OCI-LY7 (cell line): ENCODE measurements around the gene ZNF407. TPM values are rescaled to one million over a fixed set of nuclear protein-coding genes. Genes with fewer than 3 reads are reported as not detected.

Experiments
- BruUV-seq: library from RNA; stranded (reverse); fragments of 400-500 nt; replicated peaks from 2 replicates; lab custom pipeline; 2021; lab: Mats Ljungman, UMichigan
- CTCF ChIA-PET: fragments of 300-600 bp; sonication (Branson Sonifier 250); formaldehyde crosslinking; loops from one replicate; lab custom pipeline; 2022; ENCODE audit warnings: antibody characterized with exemption; ENCODE audit not compliant: unreplicated experiment; lab: Charles Lee
- POLR2A ChIA-PET: fragments of 300-600 bp; sonication (Branson Sonifier 250); formaldehyde crosslinking; loops from one replicate; lab custom pipeline; 2022; ENCODE audit warnings: antibody characterized with exemption; lab: Charles Lee
- DNase-seq: peaks from one replicate; pipeline ENCODE4 v3.0.0-alpha.2; 2015; ENCODE audit warnings: low spot score
- H2AFZ ChIP-seq: fragments of 200-600 bp; sonication (generic), shearing (Covaris generic); 2 replicates; pipeline ENCODE4 v1.6.1; 2014; ENCODE audit warnings: mild to moderate bottlenecking, antibody characterized with exemption, low read length, moderate library complexity
- H3K27ac ChIP-seq: fragments of 200-600 bp; sonication (generic); 2 replicates; pipeline ENCODE4 v1.5.1; 2014; ENCODE audit warnings: mixed run types, low read depth, mild to moderate bottlenecking, moderate library complexity, low read length, inconsistent platforms; ENCODE audit not compliant: poor library complexity, severe bottlenecking
- H3K36me3 ChIP-seq: fragments of 200-600 bp; sonication (generic); 2 replicates; pipeline ENCODE4 v1.6.1; 2014; ENCODE audit warnings: mild to moderate bottlenecking, antibody characterized with exemption, low read length, moderate library complexity, mixed read lengths; ENCODE audit not compliant: insufficient read depth
- H3K4me1 ChIP-seq: fragments of 200-600 bp; sonication (generic); 2 replicates; pipeline ENCODE4 v1.5.1; 2014; ENCODE audit warnings: mild to moderate bottlenecking, low read length; ENCODE audit not compliant: insufficient read depth, poor library complexity, severe bottlenecking
- H3K4me2 ChIP-seq: fragments of 200-600 bp; sonication (generic); 2 replicates; pipeline ENCODE4 v1.6.1; 2014; ENCODE audit warnings: mild to moderate bottlenecking, low read length
- H3K4me3 ChIP-seq: fragments of 200-600 bp; sonication (generic); 2 replicates; pipeline ENCODE4 v1.5.1; 2014; ENCODE audit warnings: mild to moderate bottlenecking, low read depth, low read length; ENCODE audit not compliant: poor library complexity, severe bottlenecking
- H3K79me2 ChIP-seq: fragments of 200-600 bp; sonication (generic); 2 replicates; pipeline ENCODE4 v1.6.1; 2016; ENCODE audit warnings: low read depth, mild to moderate bottlenecking, low read length, moderate library complexity, mixed read lengths; ENCODE audit not compliant: insufficient read depth
- H3K9me2 ChIP-seq: fragments of 200-600 bp; sonication (generic); 2 replicates; pipeline ENCODE4 v1.6.1; 2016; ENCODE audit warnings: mild to moderate bottlenecking, low read length, mixed read lengths; ENCODE audit not compliant: insufficient read depth
- H3K9me3 ChIP-seq: fragments of 200-600 bp; sonication (generic); 2 replicates; pipeline ENCODE4 v1.6.1; 2014; ENCODE audit warnings: mild to moderate bottlenecking, mixed run types, low read length, mixed read lengths
- H4K20me1 ChIP-seq: fragments of 200-600 bp; sonication (generic); 2 replicates; pipeline ENCODE4 v1.6.1; 2014; ENCODE audit warnings: mild to moderate bottlenecking, antibody characterized with exemption, low read length, moderate library complexity, mixed read lengths; ENCODE audit not compliant: insufficient read depth
- CTCF ChIP-seq: fragments of 200-600 bp; sonication (generic); conservative IDR thresholded peaks from 2 replicates; pipeline ENCODE4 v1.5.1; 2014; ENCODE audit warnings: mild to moderate bottlenecking, antibody characterized with exemption, low read length, moderate library complexity, mixed read lengths
- EZH2phosphoT487 ChIP-seq: fragments of 200-600 bp; sonication (generic); IDR thresholded peaks from 2 replicates; pipeline ENCODE4 v1.6.1; 2018; ENCODE audit warnings: low read depth, borderline replicate concordance, mild to moderate bottlenecking, mixed run types, antibody characterized with exemption, low read length, moderate library complexity, mixed read lengths
- intact Hi-C: fragments of 100-400 bp; cut with micrococcal nuclease; formaldehyde crosslinking; loops from one replicate; pipeline ENCODE4 v1.10.0; 2022; ENCODE audit not compliant: unreplicated experiment
- total RNA-seq, 2 experiments: library from RNA; depleted of rRNA in 1 of 2; stranded (reverse); fragments of >200 nt in 1 of 2; shearing (Covaris generic) in 1 of 2; gene quantifications; 2 replicates each; pipeline ENCODE4 v1.2.3, GENCODE V29; 2014 to 2022

Gene ZNF407
- total RNA-seq, 2 experiments from 2014 or later = 8.9 to 11.9 TPM

DNA sequence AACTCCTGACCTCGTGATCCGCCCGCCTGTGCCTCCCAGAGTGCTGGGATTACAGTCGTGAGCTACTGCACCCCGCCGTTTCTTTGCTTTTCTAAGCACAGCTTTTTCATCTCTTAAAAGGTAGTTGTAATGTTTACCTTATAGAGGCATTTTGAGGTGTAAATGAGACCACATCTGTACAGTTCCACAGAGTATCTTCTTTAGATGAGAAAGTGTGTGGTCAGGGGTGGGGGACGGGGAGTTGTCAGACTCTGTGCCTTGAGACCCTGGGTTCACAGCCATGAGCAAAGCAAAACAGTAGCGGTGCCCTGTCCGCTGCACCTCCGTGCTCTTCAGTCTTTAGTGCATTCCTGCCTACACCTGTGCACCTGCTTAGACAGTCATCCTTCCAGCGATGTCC, 251.6 kb downstream of the ZNF407 start:
- Histone ChIP-seq H3K79me2 (no peaks in the 10 kb centered on the region), H4K20me1 (no peaks in the 10 kb centered on the region), H3K27ac (no peak overlapping the region), H3K4me1 (no peaks in the 10 kb centered on the region), H3K4me2 (no peak overlapping the region), H3K9me2 (no peaks in the 10 kb centered on the region), H2AFZ (no peak overlapping the region), H3K9me3 (no peaks in the 10 kb centered on the region), H3K36me3 (no peaks in the 10 kb centered on the region), H3K4me3 (no peak overlapping the region)
- no peak for DNase-seq
- TF ChIP-seq CTCF (no peak), EZH2phosphoT487 (no peak)
- ChIA-PET CTCF (no interaction called here), POLR2A (interaction anchor here (0.6 kb wide), 1 partner anchor 10 kb away, joined by 3 read pairs; no protein-coding TSS in a partner anchor)
- intact Hi-C loops = no loop called here
- BruUV-seq = no TSS peak

DNA sequence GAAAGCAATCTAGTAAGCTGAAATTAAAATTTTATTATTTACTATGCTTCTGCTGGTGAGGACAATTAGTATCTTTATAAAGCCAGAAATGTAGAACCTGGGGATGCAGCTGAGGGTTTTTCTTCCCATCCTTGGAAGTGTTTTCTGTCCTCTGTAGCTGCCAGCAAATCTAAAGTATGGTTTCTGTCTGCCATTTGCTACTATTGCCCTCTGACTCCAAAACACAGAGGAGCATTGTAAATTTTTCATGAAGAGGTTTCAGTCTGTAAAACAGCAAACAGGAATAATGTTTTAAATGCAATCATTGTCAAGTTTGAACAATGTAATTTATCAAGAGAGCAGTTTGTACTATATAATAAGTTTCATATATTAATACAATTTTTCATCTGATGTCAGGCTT, 258.8 kb downstream of the ZNF407 start:
- Histone ChIP-seq H3K4me2 (no peak overlapping the region), H3K9me2 (no peaks in the 10 kb centered on the region), H3K36me3 (no peaks in the 10 kb centered on the region), H3K27ac (no peak overlapping the region), H4K20me1 (no peaks in the 10 kb centered on the region), H3K9me3 (no peaks in the 10 kb centered on the region), H3K4me1 (no peaks in the 10 kb centered on the region), H3K4me3 (no peak overlapping the region), H3K79me2 (no peaks in the 10 kb centered on the region), H2AFZ (no peak overlapping the region)
- intact Hi-C loops = no loop called here
- no peak for DNase-seq
- TF ChIP-seq CTCF = no peak
- TF ChIP-seq EZH2phosphoT487 = no peak
- BruUV-seq = no TSS peak
- ChIA-PET POLR2A (no interaction called here), CTCF (no interaction called here)

- no peaks in the 10 kb centered on the region for H3K79me2 ChIP-seq
- BruUV-seq = no TSS peak
- ChIA-PET CTCF (no interaction called here), POLR2A (no interaction called here)
- intact Hi-C loops = no loop called here
- DNase-seq = no peak
- H3K9me2 ChIP-seq = no peaks in the 10 kb centered on the region
- no peaks in the 10 kb centered on the region for H3K36me3 ChIP-seq
- no peaks in the 10 kb centered on the region for H4K20me1 ChIP-seq
- no peaks in the 10 kb centered on the region for H3K9me3 ChIP-seq
- H3K4me1 ChIP-seq = no peaks in the 10 kb centered on the region
- no peak overlapping the region for H3K4me3 ChIP-seq
- H2AFZ ChIP-seq = no peak overlapping the region
- no peak overlapping the region for H3K27ac ChIP-seq
- H3K4me2 ChIP-seq = no peak overlapping the region
- TF ChIP-seq CTCF (no peak), EZH2phosphoT487 (no peak)
Measured at GRCh38 chr18:74856928-74857327, 259.3 kb downstream of the ZNF407 start.
